GM19397 (cell line): ENCODE results near the gene GORASP1.

Source experiments
- ATAC-seq: cut with Tn5 transposase; IDR thresholded peaks from one replicate; pipeline ENCODE4 v1.9.1; 2021; ENCODE audit warnings: mild to moderate bottlenecking, moderate library complexity; ENCODE audit not compliant: unreplicated experiment

The GORASP1 gene

DNA sequence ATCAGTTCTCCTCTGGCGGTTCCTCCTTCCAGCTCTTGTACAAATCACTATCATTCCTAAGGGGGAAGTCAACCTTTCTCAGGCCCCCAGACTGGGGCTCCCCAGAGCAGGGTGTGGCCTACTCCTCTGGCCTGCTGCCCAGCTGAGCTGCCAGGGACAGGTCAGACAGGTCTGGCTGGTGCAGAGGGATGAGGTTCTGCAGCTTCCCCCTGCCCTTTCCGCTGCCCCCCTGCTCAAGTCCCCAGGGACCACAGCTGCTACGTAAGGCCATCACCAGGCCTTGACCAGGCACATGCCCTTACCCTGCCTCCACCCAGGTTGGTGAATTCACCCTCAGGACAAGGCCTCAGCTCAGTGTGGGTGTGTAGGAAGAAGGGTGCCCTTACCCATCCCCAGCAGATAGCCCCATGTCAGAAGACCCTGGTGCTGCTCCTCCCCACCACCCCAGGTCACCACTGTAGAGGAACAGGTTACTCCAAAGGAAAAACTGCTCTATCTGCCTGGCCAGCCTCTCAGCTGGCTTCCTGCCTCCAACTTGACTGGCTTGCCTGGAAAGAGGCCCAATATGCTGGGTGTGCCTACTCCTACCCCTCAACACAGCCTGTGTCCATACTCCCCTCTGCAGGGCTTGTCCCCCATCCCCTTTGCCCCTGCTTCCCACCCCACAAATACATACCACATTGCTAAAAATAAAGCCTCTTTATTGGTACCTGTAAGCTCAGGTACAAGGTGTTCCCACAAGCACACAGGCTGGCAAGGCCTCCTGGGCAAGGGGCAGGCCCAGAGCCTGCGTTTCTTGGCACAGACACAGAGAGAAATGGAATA lies 34.0 kb upstream of the GORASP1 start:
- ATAC-seq, result no peak

DNA sequence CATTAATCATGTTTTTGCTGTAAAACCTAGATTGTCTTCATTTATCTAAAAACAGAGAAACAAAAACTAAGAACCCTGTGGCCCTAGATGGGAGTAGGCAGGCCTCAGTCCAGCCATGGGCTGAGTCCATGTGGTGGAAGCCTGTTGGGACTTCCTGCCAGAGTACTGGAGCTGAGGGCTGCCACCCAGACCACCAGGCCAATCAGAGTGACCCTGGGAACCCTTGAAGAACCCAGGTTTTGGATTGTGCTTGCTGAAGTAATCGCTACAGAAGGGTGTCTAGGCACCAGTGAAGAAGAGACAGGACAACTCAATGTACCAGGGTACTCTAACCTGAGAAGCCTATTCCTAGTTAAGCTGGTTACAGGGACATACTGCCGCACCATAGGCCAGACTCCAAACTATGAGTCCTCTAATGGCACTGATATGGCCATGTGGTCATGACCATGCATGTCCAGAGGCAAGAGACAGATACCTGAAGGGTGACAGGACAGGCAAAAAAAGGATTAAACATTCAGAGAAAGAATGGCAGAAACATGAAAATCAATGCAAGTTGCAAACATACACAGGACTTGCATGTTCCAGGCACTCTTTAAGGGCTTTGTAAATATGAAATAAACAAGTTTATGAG lies 33.0 kb upstream of the GORASP1 start:
- no peak for ATAC-seq

DNA sequence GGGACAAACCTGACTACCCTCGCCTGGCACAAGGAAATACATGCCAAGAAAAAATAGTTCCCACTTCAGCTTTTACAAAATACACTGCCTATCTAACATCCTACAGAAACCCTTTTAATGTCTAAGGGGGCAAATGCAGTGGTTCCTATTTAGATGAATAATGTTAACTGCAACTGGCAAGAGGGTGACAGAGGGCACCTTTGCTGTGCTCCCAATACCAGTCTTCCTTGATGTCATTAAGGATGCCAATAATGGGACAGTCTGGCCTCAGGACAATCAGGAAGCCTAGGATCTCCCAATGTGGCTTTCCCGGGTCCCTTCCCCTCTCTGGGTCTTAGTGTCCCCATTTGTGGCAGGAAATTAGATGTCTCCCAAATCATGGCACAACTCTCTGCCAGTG lies 32.0 kb upstream of the GORASP1 start:
- ATAC-seq, result no peak

DNA sequence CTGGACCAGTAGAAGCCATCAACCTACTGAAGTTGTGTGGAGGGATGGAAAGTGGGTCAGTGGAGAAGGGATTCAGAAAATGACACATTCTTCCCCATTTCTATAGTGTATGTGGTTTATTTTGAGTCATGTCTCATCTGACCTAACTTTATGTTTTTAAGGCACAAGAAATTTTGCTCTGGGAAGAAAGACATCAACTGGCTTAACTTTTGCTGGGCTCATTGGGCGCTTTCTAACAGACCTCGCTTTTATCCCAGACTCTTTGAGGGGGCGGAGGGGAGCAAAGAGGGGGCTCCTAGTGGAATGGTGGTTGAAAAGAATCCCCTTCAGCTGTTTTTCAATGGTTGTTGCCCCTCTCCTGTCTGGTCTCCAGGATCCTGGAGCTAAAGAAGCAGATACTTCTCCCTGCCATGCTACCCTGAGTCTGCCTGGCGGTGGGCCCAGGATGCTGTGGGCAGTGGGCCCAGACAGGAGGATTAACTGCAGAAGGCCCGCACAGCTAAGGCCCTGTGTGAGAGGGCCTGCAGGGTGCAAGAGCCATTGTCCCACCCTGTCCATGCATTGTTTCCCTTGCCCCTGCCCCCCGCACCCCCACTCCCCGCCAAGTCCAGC lies 31.5 kb upstream of the GORASP1 start:
- no peak for ATAC-seq

DNA sequence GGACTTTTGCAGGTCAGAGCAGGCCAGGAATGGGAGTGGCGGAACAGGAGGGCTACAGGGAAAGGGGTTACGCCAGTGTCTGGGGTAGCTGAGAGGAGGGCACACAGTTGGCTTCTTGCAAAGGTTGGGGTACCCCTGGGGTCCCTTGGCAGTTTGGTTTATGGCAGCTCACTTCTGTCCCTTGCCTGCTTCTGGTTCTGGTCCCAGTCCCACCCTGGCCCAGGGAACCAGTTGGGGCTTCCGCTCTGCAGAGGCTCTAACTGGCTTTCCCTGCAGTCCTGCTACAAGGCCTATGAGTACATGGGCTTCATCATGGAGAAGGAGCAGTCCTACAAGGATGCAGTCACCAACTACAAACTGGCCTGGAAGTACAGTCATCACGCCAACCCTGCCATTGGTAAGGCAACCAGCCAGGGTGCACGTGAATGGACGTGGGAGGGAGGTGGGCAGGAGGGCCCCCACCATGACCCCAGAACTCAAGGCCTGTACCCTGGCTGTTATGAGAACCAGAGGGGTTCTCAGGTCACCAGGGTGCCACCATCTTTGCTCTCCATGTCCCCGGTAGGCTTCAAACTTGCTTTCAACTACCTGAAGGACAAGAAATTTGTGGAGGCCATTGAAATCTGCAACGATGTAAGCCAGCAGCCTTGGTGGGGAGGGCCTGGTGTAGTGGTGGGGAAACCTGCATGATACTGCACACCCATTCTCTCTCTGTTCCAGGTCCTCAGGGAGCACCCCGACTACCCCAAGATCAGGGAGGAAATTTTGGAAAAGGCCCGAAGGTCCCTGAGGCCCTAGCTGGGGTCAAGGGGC lies 30.8 kb upstream of the GORASP1 start:
- ATAC-seq, result no peak

DNA sequence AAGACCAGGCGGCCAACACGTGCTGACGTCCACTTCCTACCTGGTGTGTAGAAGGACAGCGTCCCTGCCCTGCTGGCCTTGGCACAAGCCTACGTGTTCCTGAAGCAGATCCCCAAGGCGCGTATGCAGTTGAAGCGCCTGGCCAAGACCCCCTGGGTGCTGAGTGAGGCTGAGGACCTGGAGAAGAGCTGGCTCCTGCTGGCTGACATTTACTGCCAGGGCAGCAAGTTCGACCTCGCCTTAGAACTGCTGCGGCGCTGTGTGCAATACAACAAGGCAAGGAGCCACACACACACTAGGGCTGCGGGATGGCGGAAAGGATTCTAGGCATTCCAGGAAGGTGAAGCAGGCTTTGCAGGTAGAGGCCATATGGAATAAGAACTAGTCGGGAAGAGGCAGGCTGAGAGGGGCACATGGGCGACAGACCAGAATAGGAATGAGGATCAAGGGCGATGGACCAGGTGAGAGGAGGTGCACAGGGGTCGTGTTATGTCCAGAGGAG lies 30.1 kb upstream of the GORASP1 start:
- no peak for ATAC-seq

DNA sequence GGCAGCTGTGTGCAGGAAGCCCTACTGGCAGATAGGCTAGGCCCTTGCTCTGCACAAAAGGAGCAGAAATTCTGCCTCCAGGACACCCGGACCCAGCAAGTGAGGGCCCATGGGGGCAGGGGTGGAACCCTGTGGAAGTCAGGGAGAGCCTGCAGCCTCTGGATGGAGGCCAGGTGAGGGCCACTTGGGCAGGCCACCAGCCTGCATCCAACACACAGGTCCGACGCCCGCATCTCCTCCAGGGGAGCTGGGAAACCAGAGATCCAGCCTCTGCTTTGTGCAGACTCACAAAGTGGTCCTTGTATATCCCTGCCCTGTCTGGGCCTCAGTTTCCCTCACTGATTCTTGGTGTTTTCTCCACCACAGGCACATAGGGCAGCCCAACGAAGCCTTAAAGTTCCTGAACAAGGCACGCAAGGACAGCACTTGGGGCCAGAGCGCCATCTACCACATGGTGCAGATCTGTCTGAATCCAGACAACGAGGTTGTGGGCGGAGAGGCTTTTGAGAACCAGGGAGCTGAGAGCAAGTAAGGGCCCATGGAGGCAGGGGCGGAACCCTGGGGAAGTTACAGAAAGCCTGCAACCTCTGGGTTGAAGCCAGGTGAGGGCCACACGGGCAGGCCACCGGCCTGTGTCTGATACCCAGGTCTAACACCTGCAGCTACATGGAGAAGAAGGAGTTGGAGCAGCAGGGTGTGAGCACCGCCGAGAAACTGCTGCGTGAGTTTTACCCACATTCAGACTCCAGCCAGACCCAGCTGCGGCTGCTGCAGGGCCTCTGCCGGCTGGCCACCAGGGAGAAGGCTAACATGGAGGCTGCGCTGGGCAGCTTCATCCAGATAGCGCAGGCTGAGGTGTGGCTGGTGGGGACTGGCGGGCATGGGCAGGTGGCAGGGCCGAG lies 29.4 kb upstream of the GORASP1 start:
- ATAC-seq, result no peak

DNA sequence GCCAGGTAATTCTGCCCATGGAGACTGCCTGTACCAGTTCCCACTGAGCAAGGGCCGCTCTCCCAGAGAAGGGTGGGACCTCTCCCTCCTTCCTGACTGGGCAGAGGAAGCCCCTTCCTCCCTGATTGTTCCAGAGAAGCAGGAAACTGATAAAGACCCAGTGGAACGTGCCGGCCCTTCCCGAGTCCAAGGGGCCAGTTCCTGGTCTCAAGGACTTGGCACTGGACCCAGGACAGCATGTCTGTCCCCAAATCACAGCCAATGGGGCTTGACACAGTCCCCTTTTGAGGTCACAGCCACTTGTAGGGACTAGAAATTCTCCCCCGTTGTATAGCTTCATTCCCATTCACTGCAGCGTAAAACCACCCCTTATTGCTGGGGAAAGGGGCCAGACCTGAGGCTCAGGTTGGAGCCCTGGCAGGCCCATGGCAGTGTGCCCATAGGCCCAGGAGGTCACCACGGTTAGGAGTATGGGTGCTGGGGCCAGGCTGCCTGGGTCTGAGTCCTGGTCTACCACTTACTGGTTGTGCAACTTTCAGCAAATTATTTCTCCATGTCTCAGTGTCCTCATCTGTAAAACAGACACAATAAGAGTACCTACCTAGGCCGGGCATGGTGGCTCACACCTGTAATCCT lies 27.9 kb upstream of the GORASP1 start:
- no peak for ATAC-seq

DNA sequence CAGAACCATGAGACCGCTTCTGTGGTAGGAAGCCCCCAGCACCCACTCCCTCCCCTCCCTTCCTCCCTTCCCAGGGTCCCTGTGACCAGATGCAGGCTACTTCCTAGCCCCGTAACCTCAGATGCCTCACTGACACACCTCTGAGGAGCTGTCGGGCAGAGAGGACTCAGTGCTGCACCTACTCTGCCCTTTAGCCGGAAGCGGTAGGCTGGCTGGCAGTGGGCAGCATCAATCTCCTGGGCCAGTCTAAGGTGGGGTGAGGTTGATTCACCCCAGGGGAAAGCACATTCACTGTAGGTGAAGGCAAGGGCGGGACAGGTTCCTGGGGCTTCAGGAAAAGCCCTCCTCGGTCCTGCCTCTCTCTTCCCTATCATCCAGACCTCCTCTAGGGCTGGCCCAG lies 26.9 kb upstream of the GORASP1 start:
- no peak for ATAC-seq

DNA sequence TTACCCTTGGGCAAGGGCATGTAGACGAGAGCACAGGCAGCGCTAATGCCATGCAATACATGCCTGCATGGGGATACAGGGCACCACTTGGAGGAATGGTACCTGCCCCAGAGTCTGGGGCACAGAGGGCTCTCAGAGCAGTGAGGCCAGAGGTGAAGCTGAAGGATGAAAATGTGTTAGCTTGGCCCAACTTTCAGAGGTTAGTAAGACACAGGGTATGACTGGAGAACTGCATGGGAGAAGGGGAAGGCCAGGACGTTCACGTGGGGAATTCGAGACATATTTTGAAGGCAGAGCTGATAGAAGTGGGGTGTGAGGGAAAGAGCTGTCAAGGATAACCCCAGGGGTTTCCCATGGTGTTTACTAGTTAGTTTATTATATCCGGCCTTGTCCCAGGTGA lies 26.4 kb upstream of the GORASP1 start:
- no peak for ATAC-seq

DNA sequence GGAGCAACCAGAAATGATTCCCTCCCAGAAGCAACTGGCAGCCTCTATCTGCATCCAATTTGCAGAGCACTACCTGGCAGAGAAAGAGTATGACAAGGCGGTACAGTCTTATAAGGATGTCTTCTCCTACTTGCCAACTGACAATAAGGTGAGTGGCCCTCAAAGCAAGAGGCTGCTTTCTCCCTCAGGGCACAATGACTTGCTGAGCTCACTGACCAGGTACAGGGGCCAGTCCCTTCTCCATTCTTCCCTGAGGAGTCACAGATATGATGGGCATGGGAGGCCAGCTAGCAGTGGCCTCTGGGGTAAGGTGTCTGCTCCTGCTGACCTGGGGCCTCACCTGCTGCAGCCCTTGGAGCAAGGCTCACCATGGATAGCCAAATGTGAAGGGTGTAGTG lies 25.7 kb upstream of the GORASP1 start:
- no peak for ATAC-seq

DNA sequence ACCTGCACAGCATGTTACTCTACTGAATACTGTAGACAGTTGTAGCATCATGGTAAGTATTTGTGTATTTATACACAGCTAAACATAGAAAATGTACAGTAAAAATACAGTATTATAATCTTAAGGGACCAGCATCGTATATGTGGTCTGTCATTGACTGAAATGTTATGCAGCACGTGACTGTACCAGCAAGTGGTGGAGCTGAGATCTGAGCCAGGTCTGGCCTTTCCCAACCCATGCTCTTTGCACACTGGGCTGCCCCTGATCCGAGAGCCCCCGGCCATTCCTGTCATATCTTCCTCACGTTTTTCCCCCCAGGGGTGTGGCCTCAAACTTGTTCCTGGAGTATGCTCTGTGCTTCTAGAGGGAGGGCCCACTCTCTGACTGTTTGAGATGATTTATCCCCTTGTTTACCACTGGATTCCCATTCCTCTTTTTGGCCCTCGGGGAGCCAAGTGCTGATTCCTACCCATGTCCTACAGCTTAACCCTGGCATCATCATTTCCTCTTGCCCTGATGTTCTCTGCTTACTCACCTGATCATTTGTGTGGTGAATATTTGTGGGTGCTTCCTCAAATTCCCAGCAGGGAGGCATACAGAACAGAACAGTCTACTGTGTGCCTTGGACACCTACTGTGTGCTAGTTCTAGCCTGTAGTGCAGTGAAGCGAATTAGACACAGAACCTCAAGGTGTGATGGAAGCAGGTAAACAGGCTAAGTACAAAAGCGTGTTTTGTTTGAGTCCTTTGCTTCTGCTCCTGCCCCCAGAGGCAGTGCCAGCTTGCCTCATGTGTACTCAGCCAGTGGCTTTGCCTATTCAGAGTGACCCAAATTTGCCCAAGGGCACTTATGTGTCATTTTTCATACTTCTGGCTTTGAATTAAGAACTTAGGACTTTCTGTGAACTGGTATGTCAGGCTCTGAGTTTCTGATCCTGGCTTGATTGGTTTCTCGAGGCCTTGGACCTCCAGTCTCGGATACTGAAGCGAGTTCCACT lies 25.0 kb upstream of the GORASP1 start:
- ATAC-seq, result no peak

DNA sequence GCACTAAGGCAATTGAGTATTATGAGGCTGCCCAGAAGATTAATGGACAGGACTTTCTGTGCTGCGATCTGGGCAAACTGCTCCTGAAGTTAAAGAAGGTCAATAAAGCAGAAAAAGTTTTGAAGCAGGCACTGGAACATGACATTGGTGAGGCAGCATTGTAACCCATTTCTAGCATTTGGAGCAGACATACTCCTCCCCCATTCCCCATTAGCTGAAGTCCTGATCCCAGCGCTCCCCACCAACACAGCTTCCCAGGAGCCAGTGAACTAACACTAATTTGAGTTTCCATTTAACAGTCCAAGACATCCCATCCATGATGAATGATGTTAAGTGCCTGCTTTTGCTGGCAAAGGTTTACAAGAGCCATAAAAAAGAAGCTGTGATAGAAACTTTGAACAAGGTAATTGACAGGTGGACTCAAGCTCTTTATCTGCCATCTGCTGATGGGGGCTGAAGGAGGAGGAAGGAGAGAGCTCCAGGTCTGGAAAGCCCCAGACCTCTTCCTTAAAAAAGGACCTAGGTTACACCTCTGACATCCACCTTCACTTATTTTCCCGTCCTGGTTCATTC lies 23.4 kb upstream of the GORASP1 start:
- ATAC-seq, result no peak

DNA sequence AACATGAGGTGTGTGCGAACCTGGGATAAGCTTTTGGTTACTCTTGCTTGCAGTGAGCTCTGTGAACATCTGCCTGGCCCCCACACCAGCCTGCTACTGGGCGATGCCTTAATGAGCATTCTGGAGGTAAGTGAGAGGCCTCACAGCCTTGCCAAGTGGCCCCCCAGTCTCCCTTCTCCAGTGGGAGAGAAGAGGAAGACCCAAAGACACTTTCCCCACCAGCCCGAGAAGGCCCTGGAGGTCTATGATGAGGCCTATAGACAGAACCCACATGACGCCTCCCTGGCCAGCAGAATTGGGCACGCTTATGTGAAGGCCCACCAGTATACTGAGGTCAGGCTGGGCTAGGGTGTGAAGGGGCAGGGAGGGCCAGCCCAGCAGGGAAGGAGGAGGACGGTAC lies 22.6 kb upstream of the GORASP1 start:
- ATAC-seq, result no peak

DNA sequence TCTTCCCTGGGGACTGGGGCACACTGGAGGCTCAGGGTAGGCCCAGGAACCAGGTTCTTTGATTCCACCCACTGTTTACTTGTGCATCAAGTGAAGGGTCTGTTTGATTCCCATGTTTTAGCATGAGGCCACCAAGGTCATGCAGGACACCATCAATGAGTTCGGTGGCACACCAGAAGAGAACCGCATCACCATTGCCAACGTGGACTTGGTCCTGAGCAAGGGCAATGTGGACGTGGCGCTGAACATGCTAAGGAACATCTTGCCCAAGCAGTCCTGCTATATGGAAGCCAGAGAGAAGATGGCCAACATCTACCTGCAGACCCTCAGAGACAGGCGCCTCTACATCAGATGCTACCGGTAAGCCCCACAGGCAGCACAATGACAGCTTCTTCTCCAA lies 21.5 kb upstream of the GORASP1 start:
- no peak for ATAC-seq

DNA sequence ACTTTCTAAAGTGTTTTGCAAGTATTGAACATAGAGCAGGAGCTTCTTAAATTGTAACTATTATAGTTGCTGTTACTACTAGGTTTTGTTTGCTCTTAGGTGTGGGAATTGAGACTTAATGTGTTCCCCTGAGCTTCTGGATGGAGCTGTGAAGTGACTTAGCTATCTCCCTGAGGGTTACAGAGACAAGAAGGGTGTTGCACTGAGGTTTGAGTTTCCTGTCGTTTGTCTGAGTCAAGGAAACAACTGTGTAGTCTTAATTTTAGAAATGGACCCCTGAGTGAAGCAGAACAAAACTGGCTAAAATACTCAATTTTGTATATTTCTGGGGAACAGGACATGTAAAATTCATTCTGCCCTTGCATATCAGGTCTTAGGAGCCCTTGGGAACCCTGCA lies 20.5 kb upstream of the GORASP1 start:
- no peak for ATAC-seq

DNA sequence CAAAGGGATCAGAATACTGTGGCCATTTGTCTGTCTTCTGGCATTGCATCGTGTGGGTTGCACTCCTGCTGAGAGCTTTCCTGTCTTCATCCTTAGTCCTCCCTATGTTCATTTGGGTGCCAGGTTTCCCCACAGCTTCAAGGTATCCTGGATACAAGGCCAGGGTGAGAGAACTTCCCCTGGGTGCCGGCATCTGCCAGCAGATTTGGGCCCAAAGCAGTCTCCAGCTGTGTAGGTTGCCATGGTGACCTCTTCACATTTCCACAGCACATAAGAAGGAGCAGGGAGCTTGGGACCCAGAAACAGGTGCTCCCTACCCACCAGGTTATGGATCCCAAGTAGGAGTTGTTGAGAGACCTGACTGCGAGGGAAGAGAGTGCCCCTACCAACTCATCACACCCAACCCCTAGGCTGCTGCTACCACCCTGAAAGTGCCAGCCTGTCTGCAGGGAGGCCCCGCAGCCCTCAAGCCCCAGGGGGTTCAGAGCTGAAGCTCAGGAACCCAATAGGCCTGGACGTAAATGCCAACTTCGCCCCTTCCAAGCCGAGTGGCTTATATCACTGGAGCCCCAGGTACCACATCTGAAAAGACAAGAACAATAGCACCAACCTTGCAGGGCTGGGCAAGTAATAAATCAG lies 20.0 kb upstream of the GORASP1 start:
- ATAC-seq, result no peak
